CD8-positive, alpha-beta memory T cell (primary cell): ENCODE measurements around the gene PTPRM. TPM values are rescaled to one million over a fixed set of nuclear protein-coding genes. Genes with fewer than 3 reads are reported as not detected.

Experiments
- CTCF ChIA-PET: fragments of 350-600 bp; sonication (Branson Sonifier 250); formaldehyde crosslinking; loops from one replicate; lab custom pipeline; 2021; ENCODE audit warnings: antibody characterized with exemption; lab: Charles Lee
- POLR2A ChIA-PET: fragments of 350-600 bp; sonication (Branson Sonifier 250); formaldehyde crosslinking; loops from one replicate; lab custom pipeline; 2021; ENCODE audit warnings: antibody characterized with exemption; lab: Charles Lee
- DNase-seq, 5 donors: peaks; one replicate each; pipeline versions ENCODE4 v3.0.0 to v3.0.0-alpha.2; 2020 to 2022; ENCODE audit warnings: mixed read lengths in 1 of 5
- H3K27ac ChIP-seq: one replicate; pipeline ENCODE4 v1.7.0; 2013; ENCODE audit warnings: low read depth, mild to moderate bottlenecking, low read length, moderate library complexity
- H3K27me3 ChIP-seq: 2 replicates; pipeline ENCODE4 v1.7.0; 2013; ENCODE audit warnings: low read length, mild to moderate bottlenecking; ENCODE audit not compliant: insufficient read depth, poor library complexity, severe bottlenecking
- H3K36me3 ChIP-seq: 2 replicates; pipeline ENCODE4 v1.7.0; 2013; ENCODE audit warnings: mild to moderate bottlenecking, low read length, moderate library complexity; ENCODE audit not compliant: insufficient read depth
- H3K4me1 ChIP-seq: 2 replicates; pipeline ENCODE4 v1.7.0; 2013; ENCODE audit warnings: mild to moderate bottlenecking, low read length, moderate library complexity; ENCODE audit not compliant: insufficient read depth
- H3K4me3 ChIP-seq: 2 replicates; pipeline ENCODE4 v1.7.0; 2013; ENCODE audit warnings: mild to moderate bottlenecking, low read length
- H3K9me3 ChIP-seq: 2 replicates; pipeline ENCODE4 v1.7.0; 2013; ENCODE audit warnings: mild to moderate bottlenecking, low read length
- H3K27ac Mint-ChIP-seq, 8 donors: one replicate each; pipeline ENCODE4 v1.8.0; 2020 to 2021; ENCODE audit warnings: mixed read lengths in 8 of 8, mild to moderate bottlenecking in 6 of 8, inconsistent platforms in 3 of 8, moderate library complexity in 3 of 8
- H3K27me3 Mint-ChIP-seq, 2 donors: one replicate each; pipeline ENCODE4 v1.8.0; 2020 to 2021; ENCODE audit warnings: mixed read lengths in 2 of 2, mild to moderate bottlenecking in 1 of 2, moderate library complexity in 1 of 2
- H3K36me3 Mint-ChIP-seq, 3 donors: one replicate each; pipeline ENCODE4 v1.8.0; 2020 to 2021; ENCODE audit warnings: mixed read lengths in 3 of 3, inconsistent platforms in 1 of 3, mild to moderate bottlenecking in 1 of 3
- H3K4me1 Mint-ChIP-seq, 3 donors: one replicate each; pipeline ENCODE4 v1.8.0; 2020 to 2021; ENCODE audit warnings: mixed read lengths in 3 of 3, inconsistent platforms in 1 of 3, mild to moderate bottlenecking in 1 of 3
- H3K4me3 Mint-ChIP-seq, 7 donors: one replicate each; pipeline ENCODE4 v1.8.0; 2020 to 2021; ENCODE audit warnings: mixed read lengths in 7 of 7, mild to moderate bottlenecking in 6 of 7, moderate library complexity in 4 of 7, inconsistent platforms in 2 of 7
- H3K9me3 Mint-ChIP-seq, 5 donors: one replicate each; pipeline ENCODE4 v1.8.0; 2020 to 2022; ENCODE audit warnings: mixed read lengths in 5 of 5, mild to moderate bottlenecking in 3 of 5, moderate library complexity in 2 of 5, inconsistent platforms in 1 of 5
- polyA plus RNA-seq: library from polyadenylated mRNA; unstranded; fragments of 300-500 nt; fragmentation: Illumina TruSeq; gene quantifications from one replicate; pipeline ENCODE4 v1.2.3, GENCODE V29; 2021
- total RNA-seq, 2 experiments: library from RNA; stranded (reverse); gene quantifications; one replicate each; pipeline ENCODE4 v1.2.3, GENCODE V29; 2021

Gene PTPRM
- total and polyA plus RNA-seq, 3 experiments from 2014 or later = 3.9 to 7.4 (median 5.3) TPM

- no peaks in the 10 kb centered on the region for H3K36me3 ChIP-seq
- H3K4me1 ChIP-seq = no peaks in the 10 kb centered on the region
- no peaks in the 10 kb centered on the region for H3K27me3 ChIP-seq
- no peak overlapping the region for H3K4me3 ChIP-seq
- H3K27ac ChIP-seq = no peak overlapping the region
- H3K4me3 Mint-ChIP-seq = no peak overlapping the region
- no peaks in the 10 kb centered on the region for H3K36me3 Mint-ChIP-seq
- no peak for DNase-seq
- H3K9me3 ChIP-seq = no peaks in the 10 kb centered on the region
- ChIA-PET CTCF (interaction anchor here (1.2 kb wide), 1 partner anchor 16 kb away, joined by 3 read pairs; no protein-coding TSS in a partner anchor), POLR2A (no interaction called here)
- H3K9me3 Mint-ChIP-seq = peaks cover 0 to 5% (median 0%) of the 10 kb centered on the region in 5 donors
- H3K27me3 Mint-ChIP-seq = no peaks in the 10 kb centered on the region
- no peaks in the 10 kb centered on the region for H3K4me1 Mint-ChIP-seq
- H3K27ac Mint-ChIP-seq = no peak overlapping the region
Measured at GRCh38 chr18:7754725-7755181, 187.6 kb downstream of the PTPRM start.

- Histone ChIP-seq H3K27me3 (no peaks in the 10 kb centered on the region), H3K36me3 (no peaks in the 10 kb centered on the region), H3K27ac (no peak overlapping the region), H3K4me3 (no peak overlapping the region), H3K9me3 (no peaks in the 10 kb centered on the region), H3K4me1 (no peaks in the 10 kb centered on the region)
- H3K4me1 Mint-ChIP-seq = no peaks in the 10 kb centered on the region
- no peak overlapping the region for H3K4me3 Mint-ChIP-seq
- H3K27ac Mint-ChIP-seq = no peak overlapping the region
- no peak for DNase-seq
- ChIA-PET POLR2A (no interaction called here), CTCF (no interaction called here)
- no peaks in the 10 kb centered on the region for H3K36me3 Mint-ChIP-seq
- no peaks in the 10 kb centered on the region for H3K27me3 Mint-ChIP-seq
- H3K9me3 Mint-ChIP-seq = peaks cover 0 to 9% (median 0%) of the 10 kb centered on the region in 5 donors
Measured at GRCh38 chr18:7755753-7756475, 188.8 kb downstream of the PTPRM start.

- H3K4me3 ChIP-seq = no peak overlapping the region
- Mint-ChIP-seq H3K36me3 (no peaks in the 10 kb centered on the region), H3K4me1 (no peaks in the 10 kb centered on the region), H3K27ac (no peak overlapping the region), H3K27me3 (no peaks in the 10 kb centered on the region), H3K9me3 (peaks cover 0 to 4% (median 0%) of the 10 kb centered on the region in 5 donors), H3K4me3 (no peak overlapping the region)
- H3K9me3 ChIP-seq = no peaks in the 10 kb centered on the region
- ChIA-PET POLR2A (no interaction called here), CTCF (no interaction called here)
- H3K27me3 ChIP-seq = no peaks in the 10 kb centered on the region
- DNase-seq = no peak
- no peaks in the 10 kb centered on the region for H3K36me3 ChIP-seq
- H3K4me1 ChIP-seq = no peaks in the 10 kb centered on the region
- H3K27ac ChIP-seq = no peak overlapping the region
Measured at GRCh38 chr18:7757175-7757574, 190.1 kb downstream of the PTPRM start.

- Histone ChIP-seq H3K27ac (no peak overlapping the region), H3K36me3 (no peaks in the 10 kb centered on the region), H3K4me1 (no peaks in the 10 kb centered on the region), H3K9me3 (no peaks in the 10 kb centered on the region), H3K4me3 (no peak overlapping the region), H3K27me3 (no peaks in the 10 kb centered on the region)
- no peak overlapping the region for H3K27ac Mint-ChIP-seq
- POLR2A ChIA-PET = no interaction called here
- H3K4me3 Mint-ChIP-seq = no peak overlapping the region
- no peak for DNase-seq
- H3K36me3 Mint-ChIP-seq = no peaks in the 10 kb centered on the region
- no peaks in the 10 kb centered on the region for H3K4me1 Mint-ChIP-seq
- H3K27me3 Mint-ChIP-seq = no peaks in the 10 kb centered on the region
- H3K9me3 Mint-ChIP-seq = peaks cover 0 to 7% (median 0%) of the 10 kb centered on the region in 5 donors
- CTCF ChIA-PET = no interaction called here
Measured at GRCh38 chr18:7758764-7759163, 191.6 kb downstream of the PTPRM start.

GRCh38 chr18:7760967-7761948 lies 194.1 kb downstream of the PTPRM start:
- ChIA-PET CTCF (no interaction called here), POLR2A (no interaction called here)
- Mint-ChIP-seq H3K27me3 (no peaks in the 10 kb centered on the region), H3K36me3 (no peaks in the 10 kb centered on the region), H3K27ac (no peak overlapping the region), H3K9me3 (peaks cover 0 to 10% (median 0%) of the 10 kb centered on the region in 5 donors), H3K4me3 (no peak overlapping the region), H3K4me1 (no peaks in the 10 kb centered on the region)
- no peak for DNase-seq
- no peaks in the 10 kb centered on the region for H3K36me3 ChIP-seq
- H3K27me3 ChIP-seq = no peaks in the 10 kb centered on the region
- H3K4me1 ChIP-seq = no peaks in the 10 kb centered on the region
- H3K9me3 ChIP-seq = no peaks in the 10 kb centered on the region
- H3K4me3 ChIP-seq = no peak overlapping the region
- no peak overlapping the region for H3K27ac ChIP-seq

- Histone ChIP-seq H3K27ac (no peak overlapping the region), H3K4me3 (no peak overlapping the region), H3K4me1 (no peaks in the 10 kb centered on the region), H3K36me3 (no peaks in the 10 kb centered on the region), H3K27me3 (no peaks in the 10 kb centered on the region), H3K9me3 (no peaks in the 10 kb centered on the region)
- no peak overlapping the region for H3K27ac Mint-ChIP-seq
- CTCF ChIA-PET = no interaction called here
- peaks cover 0 to 10% (median 0%) of the 10 kb centered on the region in 5 donors for H3K9me3 Mint-ChIP-seq
- no peaks in the 10 kb centered on the region for H3K4me1 Mint-ChIP-seq
- H3K4me3 Mint-ChIP-seq = no peak overlapping the region
- H3K27me3 Mint-ChIP-seq = no peaks in the 10 kb centered on the region
- DNase-seq = no peak
- no peaks in the 10 kb centered on the region for H3K36me3 Mint-ChIP-seq
- POLR2A ChIA-PET = no interaction called here
Measured at GRCh38 chr18:7764405-7764804, 197.3 kb downstream of the PTPRM start.

GRCh38 chr18:7766346-7766745 lies 199.2 kb downstream of the PTPRM start:
- CTCF ChIA-PET = no interaction called here
- H3K4me1 Mint-ChIP-seq = no peaks in the 10 kb centered on the region

GRCh38 chr18:7766817-7767216 lies 199.7 kb downstream of the PTPRM start:
- peaks cover 0 to 6% (median 0%) of the 10 kb centered on the region in 5 donors for H3K9me3 Mint-ChIP-seq
- H3K27ac ChIP-seq = no peak overlapping the region
- no peak overlapping the region for H3K4me3 ChIP-seq
- H3K4me3 Mint-ChIP-seq = no peak overlapping the region
- CTCF ChIA-PET = no interaction called here
- no peaks in the 10 kb centered on the region for H3K36me3 ChIP-seq
- H3K36me3 Mint-ChIP-seq = no peaks in the 10 kb centered on the region
- H3K27me3 ChIP-seq = no peaks in the 10 kb centered on the region
- H3K9me3 ChIP-seq = no peaks in the 10 kb centered on the region
- DNase-seq = no peak
- H3K4me1 Mint-ChIP-seq = no peaks in the 10 kb centered on the region
- no peaks in the 10 kb centered on the region for H3K27me3 Mint-ChIP-seq
- POLR2A ChIA-PET = no interaction called here
- H3K4me1 ChIP-seq = no peaks in the 10 kb centered on the region
- no peak overlapping the region for H3K27ac Mint-ChIP-seq

More at GRCh38 chr18:7766346-7766745, 199.2 kb downstream of the PTPRM start:
- no peak overlapping the region for H3K4me3 Mint-ChIP-seq
- Histone ChIP-seq H3K27me3 (no peaks in the 10 kb centered on the region), H3K4me1 (no peaks in the 10 kb centered on the region), H3K27ac (no peak overlapping the region), H3K36me3 (no peaks in the 10 kb centered on the region), H3K9me3 (no peaks in the 10 kb centered on the region), H3K4me3 (no peak overlapping the region)
- no peaks in the 10 kb centered on the region for H3K27me3 Mint-ChIP-seq
- no peak overlapping the region for H3K27ac Mint-ChIP-seq
- H3K9me3 Mint-ChIP-seq = peaks cover 0 to 6% (median 0%) of the 10 kb centered on the region in 5 donors
- POLR2A ChIA-PET = no interaction called here
- H3K36me3 Mint-ChIP-seq = no peaks in the 10 kb centered on the region
- no peak for DNase-seq
